HepG2 (cell line): ENCODE data around the gene SMAD3. TPM values are rescaled to one million over a fixed set of nuclear protein-coding genes. Genes with fewer than 3 reads are reported as not detected.

ENCODE experiments used
- CBX1 ChIP-seq: IDR thresholded peaks from one replicate; pipeline ENCODE4 v1.6.1; 2016; ENCODE audit warnings: antibody characterized with exemption, low read depth
- GABPA ChIP-seq, 2 experiments: IDR thresholded peaks; 2 replicates each; pipeline ENCODE4 v1.6.1; 2011 to 2016; ENCODE audit warnings: low read depth in 2 of 2, low read length in 1 of 2, missing biosample characterization in 1 of 2, missing genetic modification characterization in 1 of 2
- KLF6 ChIP-seq: IDR thresholded peaks from 2 replicates; pipeline ENCODE4 v1.8.0; 2016; ENCODE audit warnings: missing biosample characterization, missing genetic modification reagents
- KMT2A ChIP-seq: sonication (generic); formaldehyde crosslinking; IDR thresholded peaks from 2 replicates; pipeline ENCODE4 v1.4.0; 2020; ENCODE audit warnings: missing genetic modification reagents
- MYNN ChIP-seq: sonication (generic); formaldehyde crosslinking; IDR thresholded peaks from 2 replicates; pipeline ENCODE4 v1.4.0; 2020; ENCODE audit warnings: mild to moderate bottlenecking, low read depth, missing genetic modification reagents
- PHF20 ChIP-seq: sonication (generic); formaldehyde crosslinking; IDR thresholded peaks from 2 replicates; pipeline ENCODE4 v1.5.0; 2020; ENCODE audit warnings: mild to moderate bottlenecking, missing genetic modification reagents
- PHF8 ChIP-seq: sonication (generic); formaldehyde crosslinking; IDR thresholded peaks from 2 replicates; pipeline ENCODE4 v1.5.0; 2020; ENCODE audit warnings: missing genetic modification reagents
- PLRG1 ChIP-seq: fragments of 450-650 bp; conservative IDR thresholded peaks from 2 replicates; pipeline ENCODE4 v1.6.1; 2016
- PLSCR1 ChIP-seq: sonication (generic); formaldehyde crosslinking; IDR thresholded peaks from 2 replicates; pipeline ENCODE4 v1.5.0; 2020; ENCODE audit warnings: missing genetic modification reagents, mild to moderate bottlenecking, borderline replicate concordance
- POLR2AphosphoS2 ChIP-seq: IDR thresholded peaks from 2 replicates; pipeline ENCODE4 v1.6.1; 2011; ENCODE audit warnings: low read depth, low read length, improper control_type of control experiment
- SALL1 ChIP-seq: sonication (generic); formaldehyde crosslinking; IDR thresholded peaks from 2 replicates; pipeline ENCODE4 v1.8.0; 2022; ENCODE audit warnings: mild to moderate bottlenecking, missing genetic modification reagents
- SP5 ChIP-seq: IDR thresholded peaks from 2 replicates; pipeline ENCODE4 v1.6.1; 2016; ENCODE audit warnings: low read depth, borderline replicate concordance
- SRSF4 ChIP-seq: fragments of 200-400 bp; formaldehyde crosslinking; IDR thresholded peaks from one replicate; pipeline ENCODE4 v1.6.1; 2018; ENCODE audit warnings: mild to moderate bottlenecking, low read depth, low read length, moderate library complexity; ENCODE audit not compliant: poor library complexity, severe bottlenecking
- TMF1 ChIP-seq: sonication (generic); formaldehyde crosslinking; IDR thresholded peaks from 2 replicates; pipeline ENCODE4 v1.8.1; 2022; ENCODE audit warnings: low read depth, missing genetic modification reagents
- YEATS4 ChIP-seq: sonication (generic); formaldehyde crosslinking; IDR thresholded peaks from 2 replicates; pipeline ENCODE4 v1.4.0; 2020; ENCODE audit warnings: missing genetic modification reagents, borderline replicate concordance
- ZNF337 ChIP-seq: sonication (generic); formaldehyde crosslinking; IDR thresholded peaks from 2 replicates; pipeline ENCODE4 v1.5.1; 2020; ENCODE audit warnings: missing genetic modification reagents, low read depth, mild to moderate bottlenecking, borderline replicate concordance
- ZNF7 ChIP-seq: IDR thresholded peaks from 2 replicates; pipeline ENCODE4 v1.6.1; 2016; ENCODE audit warnings: missing biosample characterization, missing genetic modification reagents
- ZNF891 ChIP-seq: sonication (generic); formaldehyde crosslinking; IDR thresholded peaks from 2 replicates; pipeline ENCODE4 v1.5.0; 2020; ENCODE audit warnings: mild to moderate bottlenecking, missing genetic modification reagents
- polyA plus RNA-seq, 8 experiments: library from polyadenylated mRNA; depleted of rRNA in 3 of 8; stranded (reverse) in 7 of 8; unstranded in 1 of 8; fragments of >200 nt; fragmentation: Illumina TruSeq in 4 of 8; extraction: Trizol in 4 of 8; gene quantifications; 2 replicates each; pipeline versions ENCODE4 v1.2.1 to v1.2.3, GENCODE V29; 2011 to 2016; ENCODE audit warnings: low read depth in 4 of 8, missing spikeins in 1 of 8, mixed read lengths in 1 of 8; ENCODE audit not compliant: insufficient read depth in 1 of 8
- total RNA-seq, 5 experiments: library from RNA; depleted of rRNA; stranded (reverse); fragments of >200 nt; fragmentation: Illumina TruSeq; extraction: Trizol; gene quantifications; 2 replicates each; pipeline ENCODE4 v1.2.3, GENCODE V29; 2016; ENCODE audit warnings: low read depth in 1 of 5
- TF ChIP-seq, protein P1 (sequence below): sonication (generic); formaldehyde crosslinking; IDR thresholded peaks from 2 replicates; pipeline ENCODE4 v1.9.0; 2022; ENCODE audit warnings: missing genetic modification reagents, mild to moderate bottlenecking, borderline replicate concordance
- TF ChIP-seq, protein P2 (sequence below): sonication (generic); formaldehyde crosslinking; conservative IDR thresholded peaks from 2 replicates; pipeline ENCODE4 v1.8.0; 2022; ENCODE audit warnings: missing genetic modification reagents
- TF ChIP-seq, protein P3 (sequence below): sonication (generic); formaldehyde crosslinking; IDR thresholded peaks from 2 replicates; pipeline ENCODE4 v1.4.0; 2020; ENCODE audit warnings: mild to moderate bottlenecking, missing genetic modification reagents

The SMAD3 gene
- total and polyA plus RNA-seq, 2 of the 13 experiments (the other 11 are each of a cell fraction or from before 2014, with no cell fraction given) = 8.6 to 56.3 TPM

DNA sequence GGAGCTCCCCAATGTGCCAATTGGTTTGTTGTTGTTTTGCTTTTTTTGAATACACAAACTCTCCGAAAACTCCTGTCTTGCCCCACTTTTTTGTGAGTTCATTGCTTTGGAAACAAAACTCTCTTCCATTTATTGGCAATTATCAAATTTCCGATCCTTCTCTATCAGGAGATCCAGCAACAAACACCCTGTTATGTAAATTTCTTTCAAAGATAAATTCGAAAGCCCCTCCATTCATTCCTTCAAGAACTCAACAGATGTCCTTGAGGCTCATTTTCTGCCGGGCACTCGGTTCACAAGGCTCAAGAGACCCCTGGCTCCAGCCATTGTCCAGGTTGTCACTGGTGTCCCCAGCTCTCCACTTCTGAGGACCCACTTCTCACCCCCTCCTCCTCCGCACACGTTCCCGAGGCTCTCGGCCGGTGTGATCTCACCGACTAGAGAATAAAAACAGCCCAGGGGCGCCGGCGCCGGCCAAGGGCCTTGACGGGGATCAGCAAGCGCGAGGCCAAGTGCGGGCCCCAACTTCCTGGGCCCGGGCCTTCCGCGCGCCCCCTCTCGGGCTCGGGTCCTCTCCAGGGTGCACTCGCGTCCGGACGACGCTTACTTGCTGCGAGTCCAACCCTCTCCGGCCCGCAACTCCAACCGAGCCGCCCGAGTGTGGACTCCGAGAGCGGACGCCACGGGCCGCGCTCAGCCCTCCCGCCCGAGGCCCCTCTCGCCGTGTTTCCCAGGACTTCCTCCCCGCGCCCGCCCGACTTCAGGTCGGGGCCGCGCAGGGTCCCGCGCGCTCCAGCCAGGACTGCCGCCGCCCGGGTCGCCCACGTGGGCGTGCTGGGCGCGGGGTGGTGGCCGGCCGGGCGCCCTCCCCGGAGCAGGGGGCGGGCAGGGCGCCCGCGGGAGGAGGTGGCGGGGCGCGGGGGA, 533 bp upstream of the SMAD3 start (continued):
- TF ChIP-seq TMF1 (CRISPR knock-in tag) (no peak), PHF8 (CRISPR knock-in tag) (peak; percentile 73; the same call in 1 of the 2 replicates), ZNF891 (CRISPR knock-in tag) (0 out of 2 replicates have a peak, but pooled peaks have one; percentile 5), MYNN (CRISPR knock-in tag) (peak; percentile 82; the same call in 1 of the 2 replicates), GABPA (IDR thresholded peaks at IDR 0.05; ENCODE audit: low read depth, low read length) (no peak), GABPA (CRISPR knock-in tag; IDR thresholded peaks at IDR 0.05; ENCODE audit: low read depth) (no peak), ZNF7 (no peak), SALL1 (CRISPR knock-in tag) (peak; percentile 73), ZNF337 (CRISPR knock-in tag) (no peak), SRSF4 (no peak), SP5 (CRISPR knock-in tag) (no peak), KLF6 (CRISPR knock-in tag) (peak; percentile 56; the same call in 1 of the 2 replicates), CBX1 (no peak), PLSCR1 (no peak), POLR2AphosphoS2 (no peak), PHF20 (CRISPR knock-in tag) (no peak), YEATS4 (CRISPR knock-in tag) (peak; percentile 88; the same call in 1 of the 2 replicates), PLRG1 (no peak), KMT2A (CRISPR knock-in tag) (no peak; the same call in none of the 2 replicates)
- TF ChIP-seq, protein P1, sequence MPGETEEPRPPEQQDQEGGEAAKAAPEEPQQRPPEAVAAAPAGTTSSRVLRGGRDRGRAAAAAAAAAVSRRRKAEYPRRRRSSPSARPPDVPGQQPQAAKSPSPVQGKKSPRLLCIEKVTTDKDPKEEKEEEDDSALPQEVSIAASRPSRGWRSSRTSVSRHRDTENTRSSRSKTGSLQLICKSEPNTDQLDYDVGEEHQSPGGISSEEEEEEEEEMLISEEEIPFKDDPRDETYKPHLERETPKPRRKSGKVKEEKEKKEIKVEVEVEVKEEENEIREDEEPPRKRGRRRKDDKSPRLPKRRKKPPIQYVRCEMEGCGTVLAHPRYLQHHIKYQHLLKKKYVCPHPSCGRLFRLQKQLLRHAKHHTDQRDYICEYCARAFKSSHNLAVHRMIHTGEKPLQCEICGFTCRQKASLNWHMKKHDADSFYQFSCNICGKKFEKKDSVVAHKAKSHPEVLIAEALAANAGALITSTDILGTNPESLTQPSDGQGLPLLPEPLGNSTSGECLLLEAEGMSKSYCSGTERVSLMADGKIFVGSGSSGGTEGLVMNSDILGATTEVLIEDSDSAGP (CRISPR knock-in tag) = peak; percentile 62; the same call in 1 of the 2 replicates
- TF ChIP-seq, protein P2, sequence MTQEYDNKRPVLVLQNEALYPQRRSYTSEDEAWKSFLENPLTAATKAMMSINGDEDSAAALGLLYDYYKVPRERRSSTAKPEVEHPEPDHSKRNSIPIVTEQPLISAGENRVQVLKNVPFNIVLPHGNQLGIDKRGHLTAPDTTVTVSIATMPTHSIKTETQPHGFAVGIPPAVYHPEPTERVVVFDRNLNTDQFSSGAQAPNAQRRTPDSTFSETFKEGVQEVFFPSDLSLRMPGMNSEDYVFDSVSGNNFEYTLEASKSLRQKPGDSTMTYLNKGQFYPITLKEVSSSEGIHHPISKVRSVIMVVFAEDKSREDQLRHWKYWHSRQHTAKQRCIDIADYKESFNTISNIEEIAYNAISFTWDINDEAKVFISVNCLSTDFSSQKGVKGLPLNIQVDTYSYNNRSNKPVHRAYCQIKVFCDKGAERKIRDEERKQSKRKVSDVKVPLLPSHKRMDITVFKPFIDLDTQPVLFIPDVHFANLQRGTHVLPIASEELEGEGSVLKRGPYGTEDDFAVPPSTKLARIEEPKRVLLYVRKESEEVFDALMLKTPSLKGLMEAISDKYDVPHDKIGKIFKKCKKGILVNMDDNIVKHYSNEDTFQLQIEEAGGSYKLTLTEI (CRISPR knock-in tag) = no peak
- TF ChIP-seq, protein P3, sequence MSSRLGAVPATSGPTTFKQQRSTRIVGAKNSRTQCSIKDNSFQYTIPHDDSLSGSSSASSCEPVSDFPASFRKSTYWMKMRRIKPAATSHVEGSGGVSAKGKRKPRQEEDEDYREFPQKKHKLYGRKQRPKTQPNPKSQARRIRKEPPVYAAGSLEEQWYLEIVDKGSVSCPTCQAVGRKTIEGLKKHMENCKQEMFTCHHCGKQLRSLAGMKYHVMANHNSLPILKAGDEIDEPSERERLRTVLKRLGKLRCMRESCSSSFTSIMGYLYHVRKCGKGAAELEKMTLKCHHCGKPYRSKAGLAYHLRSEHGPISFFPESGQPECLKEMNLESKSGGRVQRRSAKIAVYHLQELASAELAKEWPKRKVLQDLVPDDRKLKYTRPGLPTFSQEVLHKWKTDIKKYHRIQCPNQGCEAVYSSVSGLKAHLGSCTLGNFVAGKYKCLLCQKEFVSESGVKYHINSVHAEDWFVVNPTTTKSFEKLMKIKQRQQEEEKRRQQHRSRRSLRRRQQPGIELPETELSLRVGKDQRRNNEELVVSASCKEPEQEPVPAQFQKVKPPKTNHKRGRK (CRISPR knock-in tag) = no peak
